RPMI7951 (cell line): ENCODE results near the gene BTBD19. TPM values are rescaled to one million over a fixed set of nuclear protein-coding genes. Genes with fewer than 3 reads are reported as not detected.
"Not testable (repeated sequence)": the region's sequence is repeated elsewhere in the genome, so short reads cannot be mapped to it uniquely, and the experiment has no call there.

ENCODE experiments used
- DNase-seq: peaks from one replicate; pipeline ENCODE4 v3.0.0-alpha.2; 2012; ENCODE audit warnings: low read depth
- total RNA-seq: library from RNA; depleted of rRNA; stranded (reverse); fragments of >200 nt; shearing (Covaris generic); gene quantifications from 2 replicates; pipeline ENCODE4 v1.2.3, GENCODE V29; 2014; rRNA removed

Gene BTBD19, protein sequence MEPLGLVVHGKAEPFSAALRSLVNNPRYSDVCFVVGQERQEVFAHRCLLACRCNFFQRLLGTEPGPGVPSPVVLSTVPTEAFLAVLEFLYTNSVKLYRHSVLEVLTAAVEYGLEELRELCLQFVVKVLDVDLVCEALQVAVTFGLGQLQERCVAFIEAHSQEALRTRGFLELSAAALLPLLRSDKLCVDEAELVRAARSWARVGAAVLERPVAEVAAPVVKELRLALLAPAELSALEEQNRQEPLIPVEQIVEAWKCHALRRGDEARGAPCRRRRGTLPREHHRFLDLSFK
- total RNA-seq = 4.2 and 5.0 TPM in 2 replicates

DNA sequence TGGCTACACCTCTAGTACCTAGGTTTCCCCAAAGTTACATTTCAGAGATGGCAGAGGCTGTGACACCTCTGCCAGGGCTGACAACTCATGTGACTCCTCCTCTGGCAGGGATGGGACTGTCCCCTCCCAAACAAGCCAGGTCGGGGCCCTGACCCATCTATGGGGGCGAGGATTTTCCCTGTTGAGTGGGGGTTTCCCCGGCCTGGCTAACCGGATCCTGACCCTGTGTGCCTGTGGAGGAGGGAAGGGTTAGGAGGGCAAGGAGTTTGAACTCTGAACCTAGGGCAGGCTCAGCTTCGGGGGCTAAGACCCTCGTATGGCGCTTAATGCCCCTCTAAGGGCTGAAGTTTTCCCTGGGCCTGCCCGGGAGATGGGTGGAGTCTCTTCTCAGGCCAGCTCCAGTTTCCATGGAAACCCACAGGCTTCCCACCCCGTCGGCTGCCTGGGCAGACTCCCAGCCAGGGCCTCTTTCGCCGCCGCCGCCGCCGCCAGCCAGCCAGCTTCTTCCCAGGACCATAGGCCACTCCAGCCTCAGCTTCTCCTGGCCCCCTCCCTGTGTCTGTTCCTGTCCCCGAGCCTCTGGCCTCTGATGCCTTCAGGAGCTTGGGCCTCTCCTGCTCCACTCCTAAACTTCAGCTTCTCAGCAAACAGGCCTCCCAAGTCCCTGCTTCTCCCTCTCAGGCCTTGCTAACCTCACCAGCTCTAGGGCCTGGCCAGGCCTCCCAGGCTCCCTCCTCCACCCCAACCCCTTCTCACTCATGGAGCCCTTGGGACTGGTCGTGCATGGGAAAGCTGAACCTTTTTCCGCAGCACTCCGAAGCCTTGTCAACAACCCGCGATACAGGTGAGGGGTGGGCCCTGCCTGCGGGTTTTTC lies at the start of gene BTBD19:
Gene BTBD19, plus strand, starts transcription at position 461 of the 875 bp plus-strand sequence. Its CDS starts 298 bp downstream, at position 759.
- DNase-seq = peak; percentile 93

DNA sequence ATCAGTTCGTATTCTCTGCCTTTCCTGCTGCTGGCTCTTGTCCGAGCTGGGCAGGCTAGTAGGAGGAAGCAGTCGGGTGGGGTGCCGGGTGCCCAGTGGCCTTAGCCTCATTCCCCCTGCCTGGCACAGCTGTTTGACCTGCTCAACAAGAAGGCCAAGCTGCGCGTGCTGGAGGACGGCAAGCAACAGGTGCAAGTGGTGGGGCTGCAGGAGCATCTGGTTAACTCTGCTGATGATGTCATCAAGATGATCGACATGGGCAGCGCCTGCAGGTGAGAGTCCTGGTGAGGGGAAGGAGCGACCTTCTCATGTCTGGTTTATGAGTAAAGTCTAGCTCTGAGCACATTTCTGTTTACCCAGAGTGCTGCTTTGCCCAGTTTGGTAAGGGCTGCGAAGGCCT lies 49.2 kb upstream of the BTBD19 start:
- DNase-seq = no peak

DNA sequence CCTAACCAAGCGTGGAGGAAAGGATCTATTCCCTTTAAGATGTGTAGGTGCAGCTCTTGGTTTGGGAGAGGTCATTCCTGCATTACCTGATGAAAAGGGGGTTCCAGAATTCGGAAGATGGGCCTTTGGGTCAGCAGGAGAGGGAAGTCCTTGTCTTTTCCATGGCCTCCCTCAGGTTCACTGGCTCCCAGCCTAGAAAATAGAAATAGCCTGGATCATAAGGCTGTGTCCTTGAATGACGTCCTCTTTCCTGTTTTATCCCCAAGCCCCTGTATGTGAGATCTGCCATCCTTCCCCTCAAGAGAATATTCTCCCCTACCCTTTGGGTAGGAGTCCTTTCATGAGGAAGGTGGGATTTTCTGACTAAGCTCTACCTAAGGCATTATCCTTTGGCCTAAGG lies 47.4 kb upstream of the BTBD19 start:
- no peak for DNase-seq

DNA sequence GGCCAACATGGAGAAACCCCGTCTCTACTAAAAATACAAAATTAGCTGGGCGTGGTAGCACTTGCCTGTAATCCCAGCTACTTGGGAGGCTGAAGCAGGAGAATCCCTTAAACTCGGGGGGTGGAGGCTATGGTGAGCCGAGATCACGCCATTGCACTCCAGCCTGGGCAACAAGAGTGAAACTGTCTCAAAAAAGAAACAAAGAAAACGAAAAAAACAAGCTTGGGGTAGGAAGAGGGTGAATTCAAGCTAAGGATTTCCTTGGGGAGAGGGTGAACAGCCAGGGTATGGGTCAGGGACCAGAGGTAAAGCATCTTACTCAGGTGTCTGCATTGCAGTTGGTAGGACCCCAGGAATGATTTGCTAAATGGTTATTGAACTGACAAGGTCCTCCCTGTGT lies 41.9 kb upstream of the BTBD19 start:
- not testable (repeated sequence) for DNase-seq

DNA sequence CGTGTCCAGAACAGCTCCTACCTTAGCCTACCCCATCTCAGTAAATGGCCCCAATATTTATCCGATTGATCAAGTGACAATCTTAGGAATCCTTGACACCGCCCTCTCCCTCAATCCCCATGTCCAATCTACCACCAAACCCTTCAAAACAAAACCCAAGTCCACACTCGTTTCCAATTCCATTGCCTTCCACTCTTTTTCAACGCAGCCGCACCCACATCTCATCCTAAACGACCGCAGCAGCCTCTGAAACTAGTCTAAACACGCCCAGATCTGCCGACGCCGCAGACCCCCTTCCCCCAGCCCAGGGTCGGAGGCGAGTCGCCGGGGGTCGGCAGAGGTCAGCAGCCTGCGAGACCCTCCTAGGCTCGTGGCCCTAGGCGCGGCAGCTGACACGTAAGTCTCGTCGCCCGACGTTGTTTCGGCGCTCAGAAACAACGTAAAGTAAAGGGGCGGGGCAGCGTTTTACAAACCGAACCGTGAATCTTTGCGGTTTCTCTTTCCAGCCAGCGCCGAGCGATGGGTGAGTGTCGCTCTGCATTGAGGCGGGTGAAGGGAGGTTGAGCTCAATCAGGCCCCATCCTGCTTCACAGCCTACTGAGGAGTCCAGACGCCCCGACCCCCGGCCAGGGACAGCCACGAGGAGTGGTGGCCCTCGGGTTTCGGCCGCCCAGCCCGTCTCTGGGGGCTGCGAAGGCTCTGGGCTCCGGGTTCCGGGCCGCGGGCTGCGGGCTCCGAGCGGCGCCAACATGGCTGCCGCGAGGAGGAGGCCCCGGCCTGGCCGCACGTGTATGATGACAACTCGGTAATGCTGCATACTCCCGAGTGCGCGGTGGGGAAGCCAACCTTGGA lies 33.0 kb upstream of the BTBD19 start, which contains the start of gene RPS8:
Gene RPS8, plus strand, starts transcription at position 463 of the 852 bp plus-strand sequence. Its CDS starts 57 bp downstream, at position 520.
- peak; percentile 93 for DNase-seq

DNA sequence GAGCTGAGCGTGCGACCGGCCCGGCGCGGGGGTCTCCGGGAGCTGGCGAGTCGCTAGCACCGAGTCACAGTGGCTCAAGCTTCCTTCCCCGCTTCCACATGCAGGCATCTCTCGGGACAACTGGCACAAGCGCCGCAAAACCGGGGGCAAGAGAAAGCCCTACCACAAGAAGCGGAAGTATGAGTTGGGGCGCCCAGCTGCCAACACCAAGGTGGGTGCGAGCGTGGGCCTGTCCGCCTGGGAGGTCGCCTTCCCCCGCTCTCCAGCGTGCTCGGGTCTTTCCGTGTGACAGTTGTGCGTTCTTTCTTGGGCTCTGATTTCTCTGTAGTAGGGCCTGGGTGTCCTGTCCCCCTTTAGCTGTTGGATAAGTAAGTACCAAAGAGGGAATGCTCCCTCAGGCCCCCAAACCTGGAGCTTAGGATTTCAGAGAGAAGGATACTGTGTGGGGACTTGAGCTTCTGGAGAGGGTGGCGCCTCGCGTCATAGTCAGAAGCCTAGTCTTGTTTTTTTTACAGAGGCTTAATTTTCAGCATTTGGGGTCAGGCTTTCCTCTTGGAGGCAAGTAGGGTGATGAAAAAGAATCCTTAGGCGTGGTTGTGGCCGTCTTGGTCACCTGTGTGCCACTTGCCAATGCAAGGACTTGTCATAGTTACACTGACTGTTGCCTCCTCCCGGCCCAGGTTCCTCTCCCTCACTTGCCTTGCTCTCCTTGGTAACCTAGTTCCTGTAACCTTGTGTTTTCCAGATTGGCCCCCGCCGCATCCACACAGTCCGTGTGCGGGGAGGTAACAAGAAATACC lies 32.2 kb upstream of the BTBD19 start:
- peak; percentile 18 for DNase-seq

DNA sequence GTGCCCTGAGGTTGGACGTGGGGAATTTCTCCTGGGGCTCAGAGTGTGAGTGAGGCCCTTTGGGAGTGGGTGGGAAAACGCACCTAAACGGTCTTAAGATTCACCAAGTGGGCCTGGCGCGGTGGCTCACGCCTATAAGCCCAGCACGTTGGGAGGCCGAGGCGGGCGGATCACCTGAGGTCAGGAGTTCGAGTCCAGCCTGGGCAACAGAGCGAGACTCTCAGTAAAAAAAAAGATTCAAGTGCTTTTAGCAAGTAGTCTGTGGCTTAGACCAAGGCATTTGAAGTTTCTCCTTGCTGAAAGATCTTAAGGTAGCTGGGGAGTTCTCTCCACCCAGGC lies 31.6 kb upstream of the BTBD19 start:
- no peak for DNase-seq

DNA sequence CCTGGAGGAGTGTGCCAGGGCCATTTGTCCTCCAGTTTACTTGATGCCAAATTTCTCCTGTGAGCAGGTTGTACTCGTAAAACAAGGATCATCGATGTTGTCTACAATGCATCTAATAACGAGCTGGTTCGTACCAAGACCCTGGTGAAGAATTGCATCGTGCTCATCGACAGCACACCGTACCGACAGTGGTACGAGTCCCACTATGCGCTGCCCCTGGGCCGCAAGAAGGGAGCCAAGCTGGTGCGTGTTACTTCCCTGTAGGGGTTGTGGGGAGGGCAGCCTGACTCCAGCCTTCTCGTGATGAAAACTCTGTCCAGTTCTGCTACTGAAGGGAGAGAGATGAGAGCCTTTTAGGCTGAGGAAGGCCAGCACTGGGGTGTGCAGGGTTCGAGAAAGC lies 30.8 kb upstream of the BTBD19 start:
- DNase-seq = no peak

DNA sequence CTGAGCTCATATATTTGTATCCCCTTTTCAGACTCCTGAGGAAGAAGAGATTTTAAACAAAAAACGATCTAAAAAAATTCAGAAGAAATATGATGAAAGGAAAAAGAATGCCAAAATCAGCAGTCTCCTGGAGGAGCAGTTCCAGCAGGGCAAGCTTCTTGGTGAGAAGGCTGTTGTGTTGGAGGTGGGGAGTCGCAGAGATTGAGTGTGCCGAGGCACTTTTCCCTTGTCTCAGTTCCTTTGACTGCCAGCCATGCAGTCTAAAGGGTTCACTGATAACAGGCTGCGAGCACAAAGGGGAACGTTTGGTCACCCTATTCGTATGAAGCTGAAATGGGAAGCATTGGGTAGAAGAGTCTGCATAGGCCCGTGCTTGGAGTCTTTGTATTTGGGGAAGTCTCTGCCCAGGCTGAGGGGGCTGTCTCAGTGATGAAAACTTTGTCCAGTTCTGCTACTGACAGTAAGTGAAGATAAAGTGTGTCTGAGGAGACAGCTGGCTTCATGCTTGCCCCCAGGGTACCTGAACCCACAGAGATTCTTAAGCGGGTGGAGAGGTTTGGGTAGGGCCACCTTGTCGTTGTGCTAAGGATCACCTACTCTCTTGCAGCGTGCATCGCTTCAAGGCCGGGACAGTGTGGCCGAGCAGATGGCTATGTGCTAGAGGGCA lies 30.2 kb upstream of the BTBD19 start:
- no peak for DNase-seq

DNA sequence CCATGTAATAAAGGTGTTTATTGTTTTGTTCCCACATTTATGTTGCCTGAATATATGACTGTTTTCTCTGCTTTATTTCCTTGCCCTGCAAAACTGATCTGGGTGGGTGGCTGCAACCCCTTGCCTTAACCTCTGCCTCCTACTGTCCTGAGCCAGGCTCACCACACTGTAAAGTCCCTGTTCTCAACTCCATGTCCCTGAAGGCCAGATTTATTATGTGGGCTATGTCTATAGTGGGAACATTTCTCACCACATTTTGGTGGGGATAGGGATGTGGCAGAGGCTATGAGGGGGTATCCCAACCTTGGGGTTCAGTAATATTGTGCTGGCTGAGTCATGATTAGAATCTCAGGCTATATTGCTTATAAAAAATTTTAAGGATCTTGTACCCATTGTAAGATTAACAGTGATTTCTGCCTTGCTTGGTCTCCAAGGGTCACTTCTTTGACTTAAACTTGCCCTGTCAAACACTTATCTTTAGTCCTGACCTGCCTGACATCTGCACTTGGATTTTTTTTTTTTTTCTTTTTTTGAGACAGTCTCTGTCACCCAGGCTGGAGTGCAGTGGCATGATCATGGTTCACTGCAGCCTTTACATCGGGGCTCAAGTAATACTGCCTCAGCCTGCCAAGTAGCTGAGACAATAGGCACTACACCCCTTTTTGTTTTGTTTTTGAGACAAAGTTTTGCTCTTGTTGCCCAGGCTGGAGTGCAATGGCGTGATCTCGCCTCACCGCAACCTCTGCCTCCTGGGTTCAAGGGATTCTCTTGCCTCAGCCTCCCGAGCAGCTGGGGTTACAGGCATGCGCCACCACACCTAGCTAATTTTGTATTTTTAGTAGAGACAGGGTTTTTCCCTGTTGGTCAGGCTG lies 29.4 kb upstream of the BTBD19 start:
- DNase-seq = no peak

DNA sequence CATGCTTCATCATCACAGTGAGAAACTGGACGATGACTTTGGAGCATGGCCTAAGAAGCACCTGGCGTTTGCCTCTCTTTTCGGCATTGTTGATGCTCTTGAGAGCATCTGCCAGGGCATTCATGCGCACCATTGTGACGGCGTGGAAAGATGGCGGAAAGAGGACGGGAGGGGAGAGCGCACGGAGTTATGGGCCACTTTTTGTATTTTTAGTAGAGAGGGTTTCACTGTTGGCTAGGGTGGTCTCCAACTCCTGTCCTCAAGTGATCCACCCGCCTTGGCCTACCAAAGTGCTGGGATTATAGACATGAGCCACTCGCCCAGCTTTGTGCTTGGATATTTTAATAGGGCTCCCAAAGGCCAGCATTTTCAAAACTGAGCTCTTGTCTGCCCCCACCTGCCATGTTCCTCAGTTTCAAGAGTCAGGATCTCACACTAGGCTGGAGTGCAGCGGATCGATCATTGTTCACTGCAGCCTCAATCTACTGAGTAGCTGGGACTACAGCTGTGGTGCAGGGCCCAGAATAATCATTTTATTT lies 27.7 kb upstream of the BTBD19 start:
- DNase-seq = no peak

DNA sequence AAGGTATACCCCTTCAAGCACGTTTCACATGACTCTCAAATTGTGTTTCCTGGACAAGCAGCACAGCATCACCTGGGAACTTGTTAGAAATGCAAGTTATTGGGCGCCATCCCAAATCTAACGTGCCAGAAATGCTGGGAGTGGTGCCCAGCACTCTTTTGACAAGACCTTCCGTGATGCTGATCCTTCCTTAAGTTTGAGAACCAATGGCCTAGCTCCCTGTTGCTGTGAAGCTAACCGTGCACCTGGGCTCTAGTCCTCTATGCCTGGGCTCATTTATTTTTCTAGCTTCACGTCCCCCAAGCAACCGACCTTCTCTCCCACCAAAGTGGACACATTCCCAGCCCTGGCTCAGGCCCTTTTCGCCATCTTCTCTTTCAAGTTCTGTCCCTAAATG lies 24.6 kb upstream of the BTBD19 start:
- DNase-seq = no peak

DNA sequence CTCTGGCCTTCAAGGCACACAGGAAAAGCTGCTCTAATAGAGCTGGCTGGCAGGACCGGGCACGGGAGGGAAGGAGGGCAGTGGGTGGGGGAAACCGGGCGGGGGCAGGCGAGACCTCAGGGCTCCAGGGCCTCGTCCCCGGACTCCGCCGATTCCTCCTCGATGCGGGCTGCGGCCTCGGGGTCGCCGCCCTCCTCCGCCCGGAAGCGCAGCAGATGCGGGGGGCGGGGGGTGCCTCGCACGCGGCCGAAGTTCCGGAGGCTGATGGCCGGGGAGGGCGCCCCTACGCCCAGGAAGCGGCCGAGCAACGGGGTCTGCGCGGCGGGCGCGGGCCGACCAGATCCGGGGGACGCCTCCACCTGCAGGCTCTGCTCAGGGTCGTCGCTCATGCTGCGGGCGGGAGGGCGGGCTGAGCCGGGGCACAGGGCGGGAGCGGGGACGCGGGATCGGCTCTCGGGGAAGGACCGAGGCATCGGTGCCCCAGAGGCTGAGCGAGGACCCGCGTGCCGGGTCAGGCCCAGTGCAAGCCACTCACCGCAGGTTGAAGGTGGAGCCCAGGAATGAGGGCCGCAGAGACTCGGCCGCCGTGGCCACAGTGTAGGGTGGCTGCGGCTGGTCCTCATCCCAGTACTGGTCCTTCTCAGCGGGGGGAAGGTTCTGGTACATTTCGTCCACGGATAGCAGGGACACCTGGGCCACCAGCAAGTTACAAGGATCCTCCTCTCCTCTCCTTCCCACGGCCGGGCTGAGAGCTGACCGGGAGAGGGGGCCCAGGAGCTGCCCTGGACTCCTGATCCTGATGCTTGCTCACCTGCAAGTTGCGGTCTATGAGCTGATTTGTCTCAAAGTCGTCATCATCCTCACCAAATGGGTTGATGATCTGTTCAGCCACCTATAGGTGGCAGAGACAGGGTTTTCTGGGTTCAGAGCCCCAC lies 24.0 kb upstream of the BTBD19 start:
- DNase-seq = peak; percentile 20

DNA sequence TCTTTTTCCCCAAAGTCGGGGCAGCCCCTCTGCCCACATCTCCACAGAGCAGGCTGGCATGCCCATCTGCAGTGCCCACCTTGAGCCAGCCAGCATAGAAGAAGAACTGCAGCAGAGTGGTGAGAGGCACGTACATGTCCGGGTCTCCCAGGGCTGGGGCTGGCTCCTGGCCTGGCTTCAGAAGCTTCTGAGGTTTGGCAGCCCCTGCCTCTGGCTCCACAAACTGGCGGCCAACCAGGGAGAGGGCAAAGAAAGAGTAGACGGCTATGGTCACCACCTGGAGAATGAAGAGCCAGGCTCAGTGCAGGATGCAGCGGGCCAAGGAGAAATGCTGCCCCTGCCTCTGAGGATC lies 23.3 kb upstream of the BTBD19 start:
- no peak for DNase-seq

DNA sequence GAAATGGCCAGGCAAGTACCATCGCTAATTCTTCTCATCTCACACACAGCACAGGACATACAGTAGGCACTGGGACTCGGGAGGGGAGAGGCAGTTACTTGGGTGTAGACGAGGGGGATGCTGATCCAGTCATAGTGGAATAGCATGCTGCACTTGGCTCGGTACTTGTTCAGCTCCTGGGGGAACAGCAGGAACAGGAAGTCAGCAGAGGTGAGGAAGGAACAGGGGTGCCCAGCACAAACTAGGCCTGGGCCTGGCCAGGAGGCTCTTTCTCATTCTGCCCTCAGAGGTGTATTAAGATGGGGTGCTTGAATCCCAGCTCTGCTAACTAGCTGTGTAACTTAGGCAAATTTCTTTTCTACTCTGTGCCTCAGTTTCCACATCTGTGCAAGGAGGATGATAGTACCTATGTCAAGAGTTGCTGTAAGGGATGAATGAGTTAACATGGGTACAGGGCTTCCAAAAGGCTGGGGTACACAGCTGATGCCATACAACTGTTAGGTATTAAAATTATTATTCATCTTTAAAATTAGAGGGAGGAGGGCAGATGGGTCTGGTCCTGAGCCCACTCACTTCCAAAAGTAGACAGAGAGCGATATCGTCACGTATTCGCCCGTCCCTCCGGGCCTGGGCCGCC lies 22.7 kb upstream of the BTBD19 start:
- no peak for DNase-seq

DNA sequence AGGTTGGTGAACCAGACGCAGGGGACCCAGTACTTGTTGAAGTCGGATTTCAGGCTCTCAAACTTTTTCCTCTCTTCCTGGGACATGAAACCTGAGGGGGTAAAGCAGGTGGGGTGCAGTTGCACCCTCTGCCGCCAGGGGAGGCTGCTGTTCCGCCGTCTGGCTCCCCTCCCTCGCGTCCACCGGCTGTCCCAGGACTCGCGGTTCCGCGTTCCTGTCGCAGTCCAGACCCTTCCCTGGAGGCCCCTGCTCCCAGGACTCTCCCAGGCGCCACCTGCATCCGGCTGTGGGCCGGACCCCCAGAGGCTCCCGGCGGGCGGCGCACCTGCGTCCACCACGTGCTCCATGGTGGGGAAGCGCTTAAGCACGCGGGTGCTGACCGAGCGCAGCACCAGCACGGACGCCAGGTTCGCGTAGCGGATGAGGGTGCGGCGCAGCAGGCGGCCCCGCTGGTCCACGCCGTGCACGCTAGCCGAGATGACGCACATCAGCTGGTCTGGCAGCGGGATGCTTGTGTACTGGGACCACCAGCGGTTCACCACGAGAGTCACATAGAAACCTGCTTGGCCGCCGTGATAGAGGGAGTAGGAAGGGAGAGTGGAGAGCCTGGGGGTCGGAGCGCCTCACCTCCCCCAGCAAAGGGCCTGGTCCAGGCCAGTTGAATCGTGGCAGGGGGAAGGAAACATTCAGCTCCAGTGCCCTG lies 22.0 kb upstream of the BTBD19 start:
- no peak for DNase-seq

DNA sequence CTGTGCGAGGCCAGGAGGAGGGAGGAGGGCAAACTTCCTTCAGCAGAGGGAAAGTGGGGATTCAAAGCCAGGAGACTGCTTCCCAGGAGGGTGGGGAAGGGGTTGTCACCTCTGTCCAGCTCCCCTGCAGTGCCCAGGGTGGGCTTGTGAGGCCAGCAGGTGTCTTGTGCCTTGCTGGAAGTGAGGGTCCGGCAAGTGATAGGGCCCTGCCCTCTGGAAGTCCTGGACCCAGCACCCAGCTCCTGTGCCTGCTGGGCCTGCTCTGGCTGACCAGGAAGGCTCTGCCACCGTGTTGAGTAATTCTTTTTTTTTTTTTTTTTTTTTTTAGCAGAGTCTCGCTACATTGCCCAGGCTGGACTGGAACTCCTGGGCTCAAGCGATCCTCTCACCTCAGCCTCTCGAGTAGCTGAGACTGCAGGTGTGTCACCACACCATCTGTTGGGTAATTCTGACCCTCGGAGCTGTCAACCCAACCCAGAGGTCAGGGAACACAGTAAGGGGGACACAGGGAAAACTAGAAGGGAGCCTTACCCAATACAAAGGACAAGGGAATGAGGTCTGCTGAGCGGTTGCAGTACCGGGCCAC lies 21.4 kb upstream of the BTBD19 start:
- no peak for DNase-seq
